Measurements from ENCODE around the gene FOXP1.

FOXP1 gene

GRCh38 chr3:71238355-71238757 lies 345.2 kb downstream of the FOXP1 start:
- DNase-seq (ENCODE audit: extremely low spot score, insufficient read length, low read depth) (no peak), FAIRE-seq (no peak)

- FAIRE-seq = no peak
- no peak for DNase-seq (ENCODE audit: extremely low spot score, insufficient read length, low read depth)
Observed at GRCh38 chr3:71237672-71238071, 345.9 kb downstream of the FOXP1 start.

GRCh38 chr3:71235846-71236245 lies 347.7 kb downstream of the FOXP1 start:
- DNase-seq (ENCODE audit: extremely low spot score, insufficient read length, low read depth) = no peak
- FAIRE-seq = no peak

- FAIRE-seq (no peak), DNase-seq (ENCODE audit: extremely low spot score, insufficient read length, low read depth) (no peak)
Observed at GRCh38 chr3:71232895-71233294, 350.6 kb downstream of the FOXP1 start.

GRCh38 chr3:71232175-71232679 lies 351.3 kb downstream of the FOXP1 start:
- DNase-seq (ENCODE audit: extremely low spot score, insufficient read length, low read depth) (no peak), FAIRE-seq (no peak)

- no peak for FAIRE-seq
- DNase-seq (ENCODE audit: extremely low spot score, insufficient read length, low read depth) = no peak
Observed at GRCh38 chr3:71231680-71232079, 351.8 kb downstream of the FOXP1 start.

- DNase-seq (ENCODE audit: extremely low spot score, insufficient read length, low read depth) (no peak), FAIRE-seq (no peak)
Observed at GRCh38 chr3:71229905-71230657, 353.4 kb downstream of the FOXP1 start.

GRCh38 chr3:71228156-71228866 lies 355.2 kb downstream of the FOXP1 start:
- FAIRE-seq (no peak), DNase-seq (ENCODE audit: extremely low spot score, insufficient read length, low read depth) (no peak)

- DNase-seq (ENCODE audit: extremely low spot score, insufficient read length, low read depth) = no peak
- peak; percentile 47 for FAIRE-seq
Observed at GRCh38 chr3:71227270-71227661, 356.3 kb downstream of the FOXP1 start.

GRCh38 chr3:71226565-71227269 lies 356.8 kb downstream of the FOXP1 start:
- DNase-seq (ENCODE audit: extremely low spot score, insufficient read length, low read depth) (peak; percentile 38), FAIRE-seq (peak; percentile 84)

- peak; percentile 44 for FAIRE-seq
- DNase-seq (ENCODE audit: extremely low spot score, insufficient read length, low read depth) = no peak
Observed at GRCh38 chr3:71225951-71226564, 357.5 kb downstream of the FOXP1 start.

- DNase-seq (ENCODE audit: extremely low spot score, insufficient read length, low read depth) (no peak), FAIRE-seq (no peak)
Observed at GRCh38 chr3:71225002-71225684, 358.4 kb downstream of the FOXP1 start.

GRCh38 chr3:71219744-71220638 lies 363.5 kb downstream of the FOXP1 start:
- FAIRE-seq (peak; percentile 59), DNase-seq (ENCODE audit: extremely low spot score, insufficient read length, low read depth) (no peak)

- DNase-seq (ENCODE audit: extremely low spot score, insufficient read length, low read depth) (no peak), FAIRE-seq (no peak)
Observed at GRCh38 chr3:71218508-71218907, 365.0 kb downstream of the FOXP1 start.

GRCh38 chr3:71217640-71218222 lies 365.8 kb downstream of the FOXP1 start:
- no peak for FAIRE-seq
- DNase-seq (ENCODE audit: extremely low spot score, insufficient read length, low read depth) = no peak

- DNase-seq (ENCODE audit: extremely low spot score, insufficient read length, low read depth) (no peak), FAIRE-seq (no peak)
Observed at GRCh38 chr3:71215351-71215750, 368.2 kb downstream of the FOXP1 start.

- DNase-seq (ENCODE audit: extremely low spot score, insufficient read length, low read depth) (no peak), FAIRE-seq (no peak)
Observed at GRCh38 chr3:71214797-71215196, 368.7 kb downstream of the FOXP1 start.

- FAIRE-seq (no peak), DNase-seq (ENCODE audit: extremely low spot score, insufficient read length, low read depth) (no peak)
Observed at GRCh38 chr3:71214016-71214415, 369.5 kb downstream of the FOXP1 start.

All from GM18507 (cell line).